ENCODE measurements around the gene SEC11A. TPM values are rescaled to one million over a fixed set of nuclear protein-coding genes. Genes with fewer than 3 reads are reported as not detected.

The SEC11A gene
- polyA plus RNA-seq, 4 donors, result 246 to 315 (median 274) TPM

GRCh38 chr15:84685304-84685703 is 30.6 kb downstream of the SEC11A start:
- no peak for DNase-seq (ENCODE audit: low read depth in 4 of 4, low spot score in 2 of 4)

GRCh38 chr15:84684092-84684491 is 31.8 kb downstream of the SEC11A start:
- DNase-seq (ENCODE audit: low read depth in 4 of 4, low spot score in 2 of 4), result no peak

GRCh38 chr15:84681831-84682230 is 34.1 kb downstream of the SEC11A start:
- no peak for DNase-seq (ENCODE audit: low read depth in 4 of 4, low spot score in 2 of 4)

GRCh38 chr15:84671211-84671610 is 44.7 kb downstream of the SEC11A start:
- no peak for DNase-seq (ENCODE audit: low read depth in 4 of 4, low spot score in 2 of 4)

GRCh38 chr15:84669726-84670125 is 46.2 kb downstream of the SEC11A start:
- DNase-seq (ENCODE audit: low read depth in 4 of 4, low spot score in 2 of 4), result no peak

GRCh38 chr15:84668221-84668982 is 47.5 kb downstream of the SEC11A start:
- no peak for DNase-seq (ENCODE audit: low read depth in 4 of 4, low spot score in 2 of 4)

GRCh38 chr15:84666373-84666772 is 49.6 kb downstream of the SEC11A start:
- DNase-seq (ENCODE audit: low read depth in 4 of 4, low spot score in 2 of 4), result no peak

- DNase-seq (ENCODE audit: low read depth in 4 of 4, low spot score in 2 of 4), result no peak
These were observed 54.9 kb downstream of the SEC11A start for GRCh38 chr15:84661001-84661400.

- peak in 1 of 4 donors; percentile 15 for DNase-seq (ENCODE audit: low read depth in 4 of 4, low spot score in 2 of 4)
These were observed 55.8 kb downstream of the SEC11A start for GRCh38 chr15:84659904-84660781.

- no peak for DNase-seq (ENCODE audit: low read depth in 4 of 4, low spot score in 2 of 4)
These were observed 57.0 kb downstream of the SEC11A start for GRCh38 chr15:84658788-84659411.

- peak; percentile 36 to 71 (median 57) for DNase-seq (ENCODE audit: low read depth in 4 of 4, low spot score in 2 of 4)
These were observed 57.7 kb downstream of the SEC11A start, which contains the start of gene NMB for GRCh38 chr15:84658080-84658787. Gene NMB (minus strand): TSS chr15:84658199. CDS start chr15:84658152, 47 bp downstream.

GRCh38 chr15:84657748-84658079 is 58.2 kb downstream of the SEC11A start:
- DNase-seq (ENCODE audit: low read depth in 4 of 4, low spot score in 2 of 4), result no peak

- no peak for DNase-seq (ENCODE audit: low read depth in 4 of 4, low spot score in 2 of 4)
These were observed 59.0 kb downstream of the SEC11A start for GRCh38 chr15:84656972-84657371.

- DNase-seq (ENCODE audit: low read depth in 4 of 4, low spot score in 2 of 4), result peak in 1 of 4 donors; percentile 49
These were observed 61.1 kb downstream of the SEC11A start for GRCh38 chr15:84654689-84655453.

GRCh38 chr15:84653910-84654688 is 61.8 kb downstream of the SEC11A start, which contains the start of gene WDR73:
Gene WDR73 (minus strand): TSS chr15:84654283. CDS start chr15:84654274, 9 bp downstream.
- peak; percentile 85 to 96 (median 92) for DNase-seq (ENCODE audit: low read depth in 4 of 4, low spot score in 2 of 4)

GRCh38 chr15:84653584-84653909 is 62.4 kb downstream of the SEC11A start:
- no peak for DNase-seq (ENCODE audit: low read depth in 4 of 4, low spot score in 2 of 4)

- no peak for DNase-seq (ENCODE audit: low read depth in 4 of 4, low spot score in 2 of 4)
These were observed 66.2 kb downstream of the SEC11A start for GRCh38 chr15:84649706-84650105.

- DNase-seq (ENCODE audit: low read depth in 4 of 4, low spot score in 2 of 4), result no peak
These were observed 67.4 kb downstream of the SEC11A start for GRCh38 chr15:84648539-84648938.

- no peak for DNase-seq (ENCODE audit: low read depth in 4 of 4, low spot score in 2 of 4)
These were observed 68.2 kb downstream of the SEC11A start for GRCh38 chr15:84647726-84648125.

Data from left renal cortex interstitium (tissue), 4 donors.